B cell (primary cell): ENCODE measurements around the gene HDAC11. TPM values are rescaled to one million over a fixed set of nuclear protein-coding genes. Genes with fewer than 3 reads are reported as not detected.

Experiments
- ATAC-seq: fragments of 200-7000 bp; cut with Tn5 transposase; one replicate; pipeline ENCODE4 v1.10.0; 2021; ENCODE audit warnings: low read depth, mild to moderate bottlenecking, moderate number of reproducible peaks, moderate library complexity
- CTCF ChIA-PET: fragments of 350-600 bp; sonication (Branson Sonifier 250); formaldehyde crosslinking; loops from one replicate; lab custom pipeline; 2021; ENCODE audit warnings: antibody characterized with exemption, inconsistent platforms; lab: Charles Lee
- POLR2A ChIA-PET: fragments of 350-600 bp; sonication (Branson Sonifier 250); formaldehyde crosslinking; loops from one replicate; lab custom pipeline; 2021; ENCODE audit warnings: antibody characterized with exemption; lab: Charles Lee
- DNase-seq: peaks from one replicate; pipeline ENCODE4 v3.0.0; 2013
- H2AFZ ChIP-seq: 2 replicates; pipeline ENCODE4 v1.6.1; 2012; ENCODE audit warnings: mild to moderate bottlenecking, low read depth, low read length; ENCODE audit not compliant: insufficient read depth, poor library complexity, severe bottlenecking
- H3K27ac ChIP-seq, 2 donors: 1 replicate in 1 of 2; 2 replicates in 1 of 2; pipeline ENCODE4 v1.5.1; 2012 to 2013; ENCODE audit warnings: low read length in 2 of 2, mild to moderate bottlenecking in 2 of 2, moderate library complexity in 1 of 2
- H3K27me3 ChIP-seq, 4 experiments: fragments of 200-600 bp in 1 of 4; sonication (generic) in 1 of 4; replicated peaks in 1 of 4; 1 replicate in 2 of 4; 2 replicates in 2 of 4; pipeline versions ENCODE4 v1.6.1 to v1.7.0; 2013 to 2016; ENCODE audit warnings: low read length in 3 of 4, mild to moderate bottlenecking in 2 of 4, mixed read lengths in 1 of 4, moderate library complexity in 1 of 4; ENCODE audit not compliant: insufficient read depth in 4 of 4, control insufficient read depth in 3 of 4; ENCODE audit errors: control extremely low read depth in 1 of 4
- H3K36me3 ChIP-seq, 2 experiments: replicated peaks in 1 of 2; 1 replicate in 1 of 2; 2 replicates in 1 of 2; pipeline versions ENCODE4 v1.6.1 to v1.7.1; 2013; ENCODE audit warnings: low read length in 1 of 2; ENCODE audit not compliant: insufficient read depth in 2 of 2, control insufficient read depth in 1 of 2; ENCODE audit errors: control extremely low read depth in 1 of 2, extremely low read depth in 1 of 2
- H3K4me1 ChIP-seq, 2 donors: fragments of 200-600 bp in 1 of 2; sonication (generic) in 1 of 2; 1 replicate in 1 of 2; 2 replicates in 1 of 2; pipeline versions ENCODE4 v1.5.1 to v1.6.1; 2013 to 2017; ENCODE audit warnings: low read length in 2 of 2; ENCODE audit not compliant: control insufficient read depth in 2 of 2, insufficient read depth in 2 of 2
- H3K4me2 ChIP-seq: replicated peaks from 2 replicates; pipeline ENCODE3; 2012; ENCODE audit warnings: mild to moderate bottlenecking, low read depth, low read length; ENCODE audit not compliant: poor library complexity, severe bottlenecking
- H3K4me3 ChIP-seq, 5 experiments: fragments of 200-600 bp in 1 of 5; sonication (generic) in 1 of 5; 1 replicate in 3 of 5; 2 replicates in 2 of 5; pipeline versions ENCODE4 v1.5.1 to v1.7.0; 2011 to 2016; ENCODE audit warnings: low read length in 4 of 5, mild to moderate bottlenecking in 4 of 5, low read depth in 2 of 5, control low read depth in 1 of 5, moderate library complexity in 1 of 5; ENCODE audit not compliant: insufficient read depth in 1 of 5; ENCODE audit errors: control extremely low read depth in 1 of 5, extremely low read depth in 1 of 5
- H3K79me2 ChIP-seq: fragments of 200-600 bp; sonication (generic); one replicate; pipeline ENCODE4 v1.6.0; 2016; ENCODE audit warnings: low read length; ENCODE audit not compliant: control insufficient read depth, insufficient read depth
- H3K9ac ChIP-seq: fragments of 200-600 bp; sonication (generic); 2 replicates; pipeline ENCODE4 v1.6.1; 2017; ENCODE audit warnings: mild to moderate bottlenecking, low read length, moderate library complexity
- H3K9me3 ChIP-seq, 3 donors: one replicate each; pipeline versions ENCODE4 v1.6.1 to v1.7.1; 2013; ENCODE audit warnings: low read length in 2 of 3; ENCODE audit not compliant: control insufficient read depth in 2 of 3, insufficient read depth in 1 of 3; ENCODE audit errors: control extremely low read depth in 1 of 3
- H4K20me1 ChIP-seq: 2 replicates; pipeline ENCODE4 v1.6.0; 2012; ENCODE audit warnings: mild to moderate bottlenecking, low read length; ENCODE audit not compliant: insufficient read depth, control insufficient read depth, poor library complexity, severe bottlenecking
- H3K27ac Mint-ChIP-seq: one replicate; pipeline ENCODE4 v1.8.0; 2021; ENCODE audit warnings: mixed read lengths
- H3K27me3 Mint-ChIP-seq: one replicate; pipeline ENCODE4 v1.8.0; 2021; ENCODE audit warnings: mixed read lengths
- H3K4me1 Mint-ChIP-seq: one replicate; pipeline ENCODE4 v1.8.0; 2021; ENCODE audit warnings: mixed read lengths
- H3K4me3 Mint-ChIP-seq: one replicate; pipeline ENCODE4 v1.8.0; 2021; ENCODE audit warnings: mixed read lengths
- H3K9me3 Mint-ChIP-seq: one replicate; pipeline ENCODE4 v1.8.0; 2022; ENCODE audit warnings: mixed read lengths; ENCODE audit not compliant: insufficient read depth
- EZH2 ChIP-seq: IDR thresholded peaks from 2 replicates; pipeline ENCODE4 v1.6.1; 2012; ENCODE audit warnings: borderline replicate concordance, low read depth, mild to moderate bottlenecking, moderate library complexity, low read length; ENCODE audit not compliant: insufficient read depth, poor library complexity, severe bottlenecking
- WGBS: methylation state at CpG from one replicate; pipeline ENCODE4 v1.1.5; 2013; ENCODE audit warnings: missing lambda C conversion rate; ENCODE audit not compliant: insufficient coverage; 5-methylcytosine and 5-hydroxymethylcytosine counted together
- intact Hi-C: fragments of 100-400 bp; cut with micrococcal nuclease; formaldehyde crosslinking; loops from one replicate; pipeline ENCODE4 v1.10.0; 2022
- polyA plus RNA-seq: library from polyadenylated mRNA; depleted of rRNA; stranded (reverse); fragments of >200 nt; gene quantifications from 2 replicates; pipeline ENCODE4 v1.2.3, GENCODE V29; 2012
- total RNA-seq, 2 donors: library from RNA; stranded (reverse); fragments of 120-200 nt in 1 of 2; gene quantifications; 1 replicate in 1 of 2; 2 replicates in 1 of 2; pipeline versions ENCODE4 v1.2.3 to v1.2.4, GENCODE V29; 2013 to 2022
- TF ChIP-seq, protein P1 (sequence below): fragments of 200-600 bp; IDR thresholded peaks from one replicate; pipeline ENCODE4 v1.8.0; 2022; ENCODE audit warnings: antibody characterized with exemption, mild to moderate bottlenecking

Gene HDAC11
- total and polyA plus RNA-seq, 2 donors (not counting 1 experiment from before 2014, with no cell fraction given): 0.76 to 5.5 TPM

DNA sequence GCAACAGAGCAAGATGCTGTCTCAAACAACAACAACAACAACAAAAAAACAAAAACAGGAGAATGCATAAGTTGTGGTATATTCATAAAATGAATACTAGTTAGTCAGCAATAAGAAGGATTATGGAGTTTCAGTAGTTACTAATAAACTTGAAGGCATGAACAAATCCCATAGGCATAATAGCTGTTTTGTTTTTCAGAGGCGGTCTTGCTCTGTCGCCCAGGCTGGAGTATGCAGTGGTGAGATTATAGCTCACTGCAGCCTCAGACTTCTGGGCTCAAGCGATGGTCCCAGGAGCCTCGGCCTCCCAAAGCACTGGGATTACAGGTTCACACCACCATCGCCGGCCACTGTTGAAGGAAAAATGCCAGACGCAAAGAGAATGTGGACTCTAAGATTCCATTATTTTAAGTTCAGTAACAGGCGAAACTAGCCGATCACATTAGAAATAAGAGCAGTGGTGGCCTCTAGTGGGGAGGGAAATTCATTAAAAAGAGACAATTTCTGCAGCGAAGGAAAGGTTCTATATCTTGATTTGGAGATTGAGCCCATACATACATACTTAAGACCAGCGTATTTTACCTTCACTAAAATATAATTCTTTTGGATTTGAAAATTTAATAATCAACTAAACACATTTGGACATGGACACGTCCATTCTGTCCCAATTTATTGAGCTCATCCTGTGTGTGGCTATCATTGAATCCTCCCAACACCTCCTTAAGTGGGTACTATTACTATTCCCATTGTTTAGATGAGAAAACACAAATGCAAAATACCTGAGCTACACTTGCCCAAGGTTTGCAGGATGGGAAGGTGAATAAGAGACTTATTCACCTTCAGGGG lies 27.4 kb upstream of the HDAC11 start:
- intact Hi-C loops: loop anchor here (1.0 to 5.0 kb wide), 11 partner anchors 33 to 611 kb away; partner anchors contain the start of gene RPL32
- H3K4me3 ChIP-seq: peak overlapping the region in 4 of 5 experiments; percentile 54 to 65 (median 59)
- Mint-ChIP-seq H3K4me3 (peak overlapping the region; percentile 87), H3K27ac (peak overlapping the region; percentile 84), H3K9me3 (no peaks in the 10 kb centered on the region), H3K4me1 (peaks cover 18% of the 10 kb centered on the region), H3K27me3 (no peaks in the 10 kb centered on the region)
- H3K27ac ChIP-seq: peak overlapping the region; percentile 67 to 78
- no peaks in the 10 kb centered on the region for H3K79me2 ChIP-seq
- ATAC-seq: no peak
- peak overlapping the region; percentile 68 for H3K4me2 ChIP-seq
- POLR2A ChIA-PET: interaction anchor here (0.6 to 2.2 kb wide), 11 partner anchors 27 to 441 kb away, joined by 3 to 18 read pairs (median 7); partner anchors contain the start of genes HDAC11 and NUP210
- 21% methylated on average over 2 of the region's 12 CpGs for whole genome bisulfite sequencing
- peak overlapping the region; percentile 62 for H3K9ac ChIP-seq
- H3K4me1 ChIP-seq: peaks cover 6 to 16% of the 10 kb centered on the region in 2 donors
- H3K9me3 ChIP-seq: no peaks in the 10 kb centered on the region
- CTCF ChIA-PET: interaction anchor here (0.6 to 7.3 kb wide), 52 partner anchors 10 to 1785 kb away, joined by 3 to 114 read pairs (median 6); partner anchors contain the start of genes HDAC11 and NUP210
- TF ChIP-seq, protein P1, sequence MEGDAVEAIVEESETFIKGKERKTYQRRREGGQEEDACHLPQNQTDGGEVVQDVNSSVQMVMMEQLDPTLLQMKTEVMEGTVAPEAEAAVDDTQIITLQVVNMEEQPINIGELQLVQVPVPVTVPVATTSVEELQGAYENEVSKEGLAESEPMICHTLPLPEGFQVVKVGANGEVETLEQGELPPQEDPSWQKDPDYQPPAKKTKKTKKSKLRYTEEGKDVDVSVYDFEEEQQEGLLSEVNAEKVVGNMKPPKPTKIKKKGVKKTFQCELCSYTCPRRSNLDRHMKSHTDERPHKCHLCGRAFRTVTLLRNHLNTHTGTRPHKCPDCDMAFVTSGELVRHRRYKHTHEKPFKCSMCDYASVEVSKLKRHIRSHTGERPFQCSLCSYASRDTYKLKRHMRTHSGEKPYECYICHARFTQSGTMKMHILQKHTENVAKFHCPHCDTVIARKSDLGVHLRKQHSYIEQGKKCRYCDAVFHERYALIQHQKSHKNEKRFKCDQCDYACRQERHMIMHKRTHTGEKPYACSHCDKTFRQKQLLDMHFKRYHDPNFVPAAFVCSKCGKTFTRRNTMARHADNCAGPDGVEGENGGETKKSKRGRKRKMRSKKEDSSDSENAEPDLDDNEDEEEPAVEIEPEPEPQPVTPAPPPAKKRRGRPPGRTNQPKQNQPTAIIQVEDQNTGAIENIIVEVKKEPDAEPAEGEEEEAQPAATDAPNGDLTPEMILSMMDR: peak; percentile 84
- TF ChIP-seq EZH2: no peak
- no peaks in the 10 kb centered on the region for H3K27me3 ChIP-seq
- H3K36me3 ChIP-seq: no peaks in the 10 kb centered on the region
- no peaks in the 10 kb centered on the region for H4K20me1 ChIP-seq
- no peak overlapping the region for H2AFZ ChIP-seq
- DNase-seq: peak; percentile 74

DNA sequence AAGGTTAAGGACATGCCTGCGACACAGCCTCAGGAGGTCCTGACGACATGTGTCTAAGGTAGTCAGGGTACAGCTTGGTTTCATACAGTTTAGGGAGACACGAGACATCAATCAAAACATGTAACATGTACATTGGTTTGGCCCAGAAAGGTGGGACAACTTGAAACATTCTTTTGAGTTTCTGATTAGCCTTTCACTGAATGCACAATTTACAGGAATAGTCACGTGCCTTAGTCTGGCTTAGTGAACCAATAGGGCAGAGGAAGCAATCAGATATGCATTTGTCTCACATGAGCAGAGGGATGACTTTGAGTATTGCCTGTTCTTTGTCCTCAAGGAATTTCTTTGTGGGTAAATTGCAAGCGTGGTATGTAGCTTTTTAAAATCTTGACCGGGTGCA lies 24.5 kb upstream of the HDAC11 start:
- H3K4me3 Mint-ChIP-seq: no peak overlapping the region
- intact Hi-C loops: no loop called here
- Histone ChIP-seq H3K36me3 (no peaks in the 10 kb centered on the region), H3K27ac (no peak overlapping the region), H3K79me2 (no peaks in the 10 kb centered on the region), H4K20me1 (no peaks in the 10 kb centered on the region), H3K4me1 (peaks cover 6 to 16% of the 10 kb centered on the region in 2 donors), H2AFZ (no peak overlapping the region), H3K4me3 (no peak overlapping the region), H3K9ac (no peak overlapping the region), H3K27me3 (no peaks in the 10 kb centered on the region), H3K9me3 (no peaks in the 10 kb centered on the region), H3K4me2 (no peak overlapping the region)
- H3K4me1 Mint-ChIP-seq: peaks cover 18% of the 10 kb centered on the region
- TF ChIP-seq EZH2: no peak
- TF ChIP-seq, protein P1: no peak
- H3K27ac Mint-ChIP-seq: peak overlapping the region; percentile 32
- CTCF ChIA-PET: interaction anchor here (1.5 to 7.3 kb wide), 5 partner anchors 37 to 363 kb away, joined by 4 to 109 read pairs (median 13); partner anchors contain the start of gene NUP210
- 97% methylated on average over 6 of the region's 6 CpGs for WGBS
- H3K9me3 Mint-ChIP-seq: no peaks in the 10 kb centered on the region
- ATAC-seq (no peak), DNase-seq (no peak)
- H3K27me3 Mint-ChIP-seq: no peaks in the 10 kb centered on the region
- POLR2A ChIA-PET: no interaction called here
